ENCODE results near the gene EGR2.

DNA sequence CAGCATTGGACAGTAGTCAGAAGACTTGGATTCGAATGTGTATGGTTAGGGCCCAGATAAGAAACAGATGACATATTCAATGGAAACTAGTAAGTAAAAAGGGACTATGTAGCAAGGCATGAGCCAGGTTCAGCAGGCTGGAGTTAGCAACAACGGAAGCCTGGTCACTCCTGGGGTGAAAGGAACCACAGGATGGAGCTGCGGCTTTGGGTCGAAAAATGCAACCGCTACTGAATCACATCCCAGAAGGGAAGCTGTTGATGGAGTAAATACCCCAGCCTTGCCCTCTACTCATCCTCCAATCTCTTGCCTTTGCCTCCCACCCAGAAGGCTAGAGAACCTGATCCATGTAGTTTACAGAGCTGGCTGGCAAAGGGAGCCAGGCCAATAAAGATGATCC, 37.5 kb upstream of the EGR2 start:
- TF ChIP-seq CTCF (conservative IDR thresholded peaks at IDR 0.05) (no peak), EZH2 (IDR thresholded peaks at IDR 0.05; ENCODE audit: low read depth) (no peak)

Measured in PC-9 (cell line).